Suppressor macrophage treated with lipopolysaccharide for 1 hour (primary cell): ENCODE measurements around the gene PDE4C.

Experiments
- DNase-seq, 3 donors: peaks; one replicate each; pipeline ENCODE4 v3.0.0-alpha.2; 2020 to 2022

PDE4C gene

DNA sequence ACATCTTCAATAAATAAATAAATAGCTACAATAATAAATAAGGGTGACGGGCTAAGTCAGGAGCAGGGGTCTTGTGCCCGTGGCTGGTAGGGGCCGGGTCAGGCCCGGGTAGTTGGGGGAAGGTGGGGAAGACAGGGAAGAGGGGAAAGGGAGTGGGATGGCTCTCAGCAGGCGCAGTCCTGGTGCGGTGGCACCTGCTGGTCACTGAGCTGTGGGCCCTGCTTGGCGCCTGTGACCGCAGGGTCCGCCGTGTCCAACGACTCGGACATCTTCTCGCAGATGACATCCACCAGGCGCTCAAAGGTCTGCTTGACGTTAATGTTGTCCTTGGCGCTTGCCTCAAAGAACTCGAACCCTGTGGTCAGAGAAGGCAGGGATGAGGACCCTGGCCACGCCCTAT, 28.9 kb downstream of the PDE4C start:
- no peak for DNase-seq

DNA sequence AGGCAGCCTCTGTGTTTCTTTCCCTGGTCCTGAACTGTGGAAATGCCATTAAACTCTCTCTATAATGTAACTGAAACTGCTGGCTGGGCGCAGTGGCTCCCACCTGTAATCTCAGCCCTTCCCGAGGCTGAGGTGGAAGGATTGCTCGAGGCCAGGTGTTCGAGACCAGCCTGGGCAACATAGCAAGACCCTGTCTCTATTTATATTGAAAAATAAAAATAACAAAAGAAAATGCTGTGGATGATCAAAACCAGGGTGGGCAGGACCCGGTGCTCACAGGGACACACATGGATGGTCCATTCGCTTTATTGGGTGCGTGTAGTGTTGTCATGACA, 29.8 kb downstream of the PDE4C start:
- DNase-seq: no peak

DNA sequence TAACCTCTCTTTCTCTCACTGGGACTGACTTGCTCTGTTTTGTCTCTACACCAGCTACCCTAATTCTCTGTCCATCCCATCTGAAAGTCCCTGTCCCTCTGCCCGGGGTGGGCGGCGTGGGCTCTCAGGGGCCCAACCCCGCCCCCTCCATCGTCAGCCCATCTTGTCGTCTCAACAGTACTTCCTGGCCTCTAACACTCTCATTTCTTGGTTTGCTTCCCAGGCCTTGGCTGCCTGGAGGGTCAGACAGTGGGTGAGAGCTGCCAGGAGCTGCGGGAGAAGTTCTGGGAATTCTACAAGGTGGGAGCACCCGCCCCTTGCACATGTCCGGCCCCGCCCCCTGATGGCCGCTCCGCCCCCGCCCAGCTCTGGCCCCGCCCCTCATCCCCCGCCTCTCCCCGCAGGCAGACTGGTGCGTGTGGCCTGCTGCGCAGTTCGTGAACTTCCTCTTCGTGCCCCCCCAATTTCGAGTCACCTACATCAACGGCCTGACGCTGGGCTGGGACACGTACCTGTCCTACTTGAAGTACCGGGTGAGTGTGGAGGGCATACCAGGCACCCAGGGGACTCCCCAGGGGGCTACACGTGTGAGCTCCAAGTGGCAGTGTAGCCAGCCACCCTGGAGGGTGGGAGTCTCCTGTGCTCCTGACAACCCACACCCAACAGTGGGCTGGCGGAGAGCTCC, 31.5 kb downstream of the PDE4C start:
- peak; percentile 39 to 63 (median 50) for DNase-seq

DNA sequence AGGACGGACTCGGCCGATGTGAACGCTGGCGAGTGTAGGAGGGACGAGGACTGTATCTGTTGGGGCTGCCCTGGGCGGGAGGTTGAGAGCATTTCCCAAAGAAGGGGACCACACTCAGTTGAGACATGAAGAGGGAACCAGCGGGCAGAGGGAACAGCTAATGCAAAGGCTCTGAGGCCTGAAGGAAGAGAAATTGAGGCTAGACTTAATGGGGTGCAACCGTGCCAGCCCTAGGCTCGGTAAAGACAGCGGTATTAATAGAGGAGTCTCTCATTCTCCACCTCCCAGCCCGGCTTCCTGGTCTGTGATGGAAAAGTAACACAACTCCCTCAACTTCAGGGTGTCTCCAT, 32.1 kb downstream of the PDE4C start:
- no peak for DNase-seq

DNA sequence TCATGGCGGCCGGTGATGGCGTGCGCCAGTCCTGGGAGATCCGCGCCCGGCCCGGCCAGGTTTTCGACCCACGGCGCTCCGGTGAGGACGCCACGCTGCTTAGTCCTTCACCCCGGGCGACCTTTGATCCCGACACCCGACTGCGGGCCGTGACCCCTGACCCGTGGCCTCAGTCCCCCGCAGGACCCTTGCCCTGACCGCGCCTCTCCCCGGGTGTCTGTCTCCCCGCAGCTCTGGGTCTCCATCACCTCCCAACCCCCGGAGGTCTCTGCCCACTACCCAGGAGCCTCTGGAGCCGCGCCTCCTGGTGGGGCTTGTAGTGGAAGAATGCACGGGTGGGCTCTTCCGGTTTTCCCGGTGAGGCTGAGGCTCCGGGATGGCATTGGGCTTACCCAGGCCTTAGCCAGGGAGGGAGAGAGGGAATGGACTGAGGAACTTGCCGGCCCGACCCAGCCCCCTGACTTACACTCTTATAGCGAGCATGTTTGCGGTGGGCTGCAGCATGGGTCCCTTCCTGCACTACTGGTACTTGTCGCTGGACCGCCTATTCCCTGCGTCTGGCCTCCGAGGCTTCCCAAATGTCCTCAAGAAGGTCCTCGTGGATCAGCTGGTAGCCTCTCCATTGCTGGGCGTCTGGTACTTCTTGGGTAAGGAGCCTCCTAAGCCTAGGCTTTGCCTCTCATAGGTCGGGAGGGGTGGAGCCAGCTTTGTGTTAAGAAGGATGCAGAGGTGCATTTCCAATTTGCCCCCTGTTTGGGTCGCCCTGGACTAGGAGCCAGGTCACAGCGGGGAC, 32.7 kb downstream of the PDE4C start:
- peak in 1 of 3 donors; percentile 17 for DNase-seq

DNA sequence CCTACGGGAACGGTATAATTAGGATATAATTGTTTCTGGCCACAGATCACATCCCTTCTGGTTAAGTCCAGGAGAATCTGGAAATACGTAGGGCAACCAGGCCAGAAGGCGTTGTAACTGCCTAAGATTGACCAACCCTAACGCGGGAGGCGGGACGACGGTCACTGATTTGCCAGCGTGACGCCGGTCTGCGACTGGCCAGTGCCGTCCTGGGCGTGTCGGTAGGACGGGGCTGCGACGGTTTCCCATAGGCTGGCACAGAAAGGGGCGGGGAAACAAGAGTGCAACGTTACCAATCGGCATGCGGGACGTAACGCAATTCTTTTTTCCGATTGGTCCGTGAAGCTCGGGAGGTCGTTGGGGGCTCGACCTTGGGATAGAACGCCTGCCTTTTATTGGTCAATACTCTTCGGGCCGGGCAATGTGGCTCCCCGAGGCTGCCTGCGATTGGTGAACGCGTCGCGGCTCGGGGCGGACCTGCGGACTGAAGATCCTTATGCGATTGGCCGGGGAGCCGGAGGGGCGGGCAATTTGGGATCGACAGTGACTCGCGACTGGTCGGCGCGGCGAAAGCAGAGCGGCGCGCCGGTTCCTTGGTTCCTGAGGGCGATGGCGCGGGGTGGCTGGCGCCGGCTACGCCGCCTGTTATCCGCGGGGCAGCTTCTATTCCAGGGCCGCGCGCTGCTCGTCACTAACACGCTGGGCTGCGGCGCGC, 33.4 kb downstream of the PDE4C start, which contains the start of gene MPV17L2:
Gene MPV17L2 (plus strand): TSS at position 546 of the 715 bp plus-strand sequence. CDS start 64 bp downstream, at position 610.
- DNase-seq: peak; percentile 99 to 100 (median 100)

DNA sequence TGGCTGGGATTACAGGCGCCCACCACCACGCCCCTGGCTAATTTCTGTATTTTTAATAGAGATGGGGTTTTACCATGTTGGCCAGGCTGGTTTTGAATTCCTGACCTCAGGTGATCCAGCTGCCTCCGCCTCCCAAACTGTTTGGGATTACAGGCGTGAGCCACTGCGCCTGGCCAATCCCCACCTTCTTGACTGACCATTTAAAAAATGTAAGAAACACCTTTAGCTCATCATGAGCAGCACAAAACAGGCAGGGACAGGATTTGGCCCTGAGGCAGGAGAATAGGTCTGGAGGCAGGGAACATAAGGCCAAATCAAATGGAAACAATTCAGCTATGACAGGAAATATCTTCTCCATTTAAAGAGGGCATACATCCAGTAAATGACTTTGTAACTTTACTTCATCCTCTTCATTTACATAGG, 34.6 kb downstream of the PDE4C start:
- no peak for DNase-seq

DNA sequence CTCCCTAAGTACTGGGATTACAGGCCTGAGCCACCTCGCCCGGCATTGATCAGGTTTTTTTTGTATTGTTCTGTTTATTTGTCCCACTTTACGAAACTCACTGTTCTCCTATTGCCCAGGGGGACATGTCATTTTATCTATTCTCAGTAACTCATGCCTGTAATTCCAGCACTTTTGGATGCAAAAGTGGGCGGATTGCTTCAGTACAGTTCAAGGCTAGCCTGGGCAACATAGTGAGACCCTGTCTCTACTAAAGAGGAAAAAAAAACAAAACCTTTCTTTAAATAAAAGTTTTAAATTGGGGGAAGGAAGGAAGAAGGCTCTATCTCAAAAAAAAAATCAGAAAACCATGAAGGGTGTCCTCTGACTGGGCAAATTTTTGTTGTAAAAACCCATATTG, 36.0 kb downstream of the PDE4C start:
- no peak for DNase-seq

DNA sequence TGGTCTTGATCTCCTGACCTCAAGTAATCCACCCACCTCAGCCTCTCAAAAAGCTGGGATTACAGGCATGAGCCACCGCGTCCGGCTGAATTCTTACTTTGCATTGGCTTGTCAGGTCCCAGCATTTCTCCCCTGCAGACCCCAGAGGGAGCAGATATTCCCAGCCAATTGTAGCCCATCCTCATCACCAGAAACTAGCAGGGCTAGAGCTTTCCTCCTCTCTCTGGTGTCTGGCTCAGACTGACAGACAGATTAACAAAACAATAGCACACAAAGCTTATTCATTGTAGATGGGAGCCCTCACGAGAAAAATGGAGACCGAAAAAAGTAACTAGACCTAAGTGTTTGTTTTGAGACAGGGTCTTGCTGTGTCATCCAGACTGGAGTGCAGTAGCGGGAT, 40.7 kb downstream of the PDE4C start:
- DNase-seq: no peak

DNA sequence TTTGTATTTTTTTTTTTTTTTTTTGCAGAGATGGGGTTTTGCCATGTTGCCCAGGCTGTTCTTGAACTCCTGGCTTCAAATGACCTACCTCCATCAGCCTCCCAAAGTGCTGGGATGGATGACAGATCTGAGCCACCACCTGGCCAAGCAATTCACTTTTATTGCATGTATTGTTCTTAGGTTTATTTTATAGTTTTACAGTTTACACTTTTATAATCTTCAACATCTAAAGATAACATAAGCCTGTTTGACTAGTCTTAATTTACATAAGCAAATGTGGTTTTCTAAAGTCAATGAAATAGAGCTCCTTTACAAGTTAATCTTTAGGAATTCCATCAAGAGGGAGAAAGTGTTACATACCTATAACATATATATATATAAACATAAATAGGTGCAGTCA, 42.7 kb downstream of the PDE4C start:
- DNase-seq: no peak

DNA sequence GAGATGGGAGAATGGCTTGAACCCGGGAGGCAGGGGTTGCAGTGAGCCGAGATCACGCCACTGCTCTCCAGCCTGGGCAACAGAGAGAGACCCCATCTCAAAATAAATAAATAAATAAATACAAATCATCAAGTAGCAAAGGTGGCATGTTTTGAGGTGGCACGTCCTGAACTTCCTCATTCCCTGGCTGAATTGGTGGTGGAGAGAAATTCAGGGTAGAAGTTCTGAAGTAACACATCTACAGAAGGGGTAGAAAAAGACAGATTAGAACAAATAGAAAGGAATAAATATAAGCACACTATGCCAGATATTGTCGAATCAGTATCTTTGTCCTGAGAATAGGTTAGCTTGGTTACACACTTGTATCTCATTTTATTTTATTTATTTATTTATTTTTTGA, 46.3 kb downstream of the PDE4C start:
- DNase-seq: no peak

DNA sequence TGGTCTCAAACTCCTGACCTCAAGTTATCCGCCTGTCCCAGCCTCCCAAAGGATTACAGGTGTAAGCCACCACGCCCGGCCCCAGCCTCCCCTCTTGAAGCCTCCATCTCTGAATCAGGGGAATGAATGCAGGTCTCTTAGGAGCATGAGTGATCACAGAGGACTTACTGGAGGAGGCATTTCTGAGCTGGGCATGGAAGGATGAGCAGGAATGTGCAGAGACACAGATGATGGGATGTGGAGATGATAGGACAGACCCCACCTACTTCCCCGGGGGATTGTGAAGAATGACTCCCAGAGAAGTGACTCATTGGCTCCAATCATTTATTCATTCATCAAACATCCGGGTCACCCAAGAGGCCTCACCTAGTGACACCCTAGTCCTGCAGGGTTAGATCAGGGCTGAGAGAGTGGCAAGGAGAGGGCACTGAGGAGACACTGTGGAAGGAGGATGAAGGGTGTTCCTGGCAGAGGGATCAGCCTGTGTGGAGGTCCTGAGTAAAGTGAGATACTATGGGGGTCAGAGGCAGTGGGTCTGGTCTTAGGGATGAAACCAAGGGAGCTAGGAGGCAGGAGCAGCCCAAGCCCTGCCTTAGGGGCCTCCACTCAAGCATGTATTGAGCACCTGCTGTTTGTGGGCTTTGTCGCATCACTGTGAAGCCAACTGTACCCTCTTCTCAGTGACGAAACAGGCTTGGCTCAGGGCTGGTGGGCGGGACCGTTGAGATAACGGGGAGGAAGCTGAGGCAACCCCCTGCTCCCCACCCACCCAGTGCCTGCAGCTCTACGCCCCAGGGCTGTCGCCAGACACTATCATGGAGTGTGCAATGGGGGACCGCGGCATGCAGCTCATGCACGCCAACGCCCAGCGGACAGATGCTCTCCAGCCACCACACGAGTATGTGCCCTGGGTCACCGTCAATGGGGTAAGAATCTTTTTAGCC, 49.6 kb downstream of the PDE4C start:
- DNase-seq: peak; percentile 39 to 63 (median 53)

DNA sequence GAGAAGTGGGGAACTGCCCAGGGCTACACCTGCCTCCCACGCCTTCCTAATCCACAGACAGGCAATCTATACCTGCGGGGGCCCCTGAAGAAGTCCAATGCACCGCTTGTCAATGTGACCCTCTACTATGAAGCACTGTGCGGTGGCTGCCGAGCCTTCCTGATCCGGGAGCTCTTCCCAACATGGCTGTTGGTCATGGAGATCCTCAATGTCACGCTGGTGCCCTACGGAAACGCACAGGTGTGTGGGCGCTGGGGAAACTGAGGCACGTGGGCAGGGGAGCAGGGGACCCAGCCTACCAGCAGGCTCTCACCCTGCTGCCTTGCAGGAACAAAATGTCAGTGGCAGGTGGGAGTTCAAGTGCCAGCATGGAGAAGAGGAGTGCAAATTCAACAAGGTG, 51.3 kb downstream of the PDE4C start:
- DNase-seq: no peak
